Lung (tissue), 12 donors: ENCODE data around the gene CHN2. TPM values are rescaled to one million over a fixed set of nuclear protein-coding genes. Genes with fewer than 3 reads are reported as not detected.
A peak's percentile ranks its signal among the peaks of the same experiment; 100 is the strongest.

ENCODE experiments used
- ATAC-seq: fragments of 200-7000 bp; cut with Tn5 transposase; one replicate; pipeline ENCODE4 v1.9.1; 2020; ENCODE audit warnings: moderate number of reproducible peaks; ENCODE audit not compliant: insufficient read depth, low FRiP score
- DNase-seq, 3 donors: peaks; one replicate each; pipeline ENCODE4 v3.0.0-alpha.2; 2013 to 2017
- H3K27ac ChIP-seq, 2 donors: one replicate each; pipeline ENCODE4 v1.5.1; 2013; ENCODE audit warnings: mild to moderate bottlenecking in 2 of 2, moderate library complexity in 2 of 2, control low read depth in 1 of 2, inconsistent platforms in 1 of 2, low read depth in 1 of 2, low read length in 1 of 2
- H3K27me3 ChIP-seq, 3 donors: one replicate each; pipeline ENCODE4 v1.5.1; 2013; ENCODE audit warnings: low read length in 2 of 3; ENCODE audit not compliant: control insufficient read depth in 3 of 3, insufficient read depth in 3 of 3
- H3K36me3 ChIP-seq, 4 donors: one replicate each; pipeline ENCODE4 v1.5.1; 2013; ENCODE audit warnings: low read length in 4 of 4, mild to moderate bottlenecking in 1 of 4, moderate library complexity in 1 of 4; ENCODE audit not compliant: control insufficient read depth in 4 of 4, insufficient read depth in 4 of 4
- H3K4me1 ChIP-seq, 5 donors: one replicate each; pipeline ENCODE4 v1.5.1; 2013; ENCODE audit warnings: low read length in 5 of 5, mild to moderate bottlenecking in 2 of 5, moderate library complexity in 1 of 5; ENCODE audit not compliant: control insufficient read depth in 5 of 5, insufficient read depth in 5 of 5
- H3K4me3 ChIP-seq: one replicate; pipeline ENCODE4 v1.5.1; 2013; ENCODE audit warnings: mild to moderate bottlenecking, control low read depth, moderate library complexity
- H3K9ac ChIP-seq, 2 donors: one replicate each; pipeline ENCODE4 v1.5.1; 2013; ENCODE audit warnings: low read length in 2 of 2, control low read depth in 1 of 2; ENCODE audit not compliant: insufficient read depth in 1 of 2
- H3K9me3 ChIP-seq, 4 donors: one replicate each; pipeline ENCODE4 v1.5.1; 2013; ENCODE audit warnings: low read length in 3 of 4, mild to moderate bottlenecking in 1 of 4, moderate library complexity in 1 of 4; ENCODE audit not compliant: control insufficient read depth in 4 of 4, insufficient read depth in 3 of 4
- CTCF ChIP-seq: IDR thresholded peaks from 2 replicates; pipeline ENCODE4 v1.5.1; 2012; ENCODE audit warnings: mild to moderate bottlenecking; ENCODE audit errors: control extremely low read depth, extremely low read depth
- WGBS, 2 donors: extraction: QIAGEN DNeasy Blood & Tissue Kit; methylation state at CpG; one replicate each; pipeline ENCODE4 v1.1.7; 2013; 5-methylcytosine and 5-hydroxymethylcytosine counted together
- polyA plus RNA-seq, 2 donors: library from polyadenylated mRNA; stranded (reverse); fragments of 200-250 nt; gene quantifications; one replicate each; pipeline ENCODE4 v1.2.1, GENCODE V29; 2013
- total RNA-seq, 2 donors: library from RNA; depleted of rRNA in 1 of 2; stranded (reverse); fragments of >200 nt in 1 of 2; gene quantifications; one replicate each; pipeline ENCODE4 v1.2.1, GENCODE V29; 2014 to 2021
- donor health status: control.
- donor health status: control.
- donor health status: Bipolar disorder and iron deficiency.
- donor health status: healthy.
- donor health status: DM: yes; HTN: yes; CAD: no.

CHN2 gene
- total and polyA plus RNA-seq, 4 donors, result 3.2 to 11.0 (median 6.7) TPM

GRCh38 chr7:29299086-29299485 lies 104.5 kb downstream of the CHN2 start:
- no peaks in the 10 kb centered on the region for H3K9me3 ChIP-seq
- TF ChIP-seq CTCF, result no peak
- H3K36me3 ChIP-seq, result no peaks in the 10 kb centered on the region
- no peak overlapping the region for H3K4me3 ChIP-seq
- ATAC-seq, result no peak
- H3K27ac ChIP-seq, result no peak overlapping the region
- H3K4me1 ChIP-seq, result peaks cover 0 to 4% (median 0%) of the 10 kb centered on the region in 5 donors
- no peak overlapping the region for H3K9ac ChIP-seq
- 92% methylated on average over 6 of the region's 6 CpGs for WGBS, 2 donors
- peaks cover 0 to 8% (median 0%) of the 10 kb centered on the region in 3 donors for H3K27me3 ChIP-seq
- DNase-seq, result no peak

DNA sequence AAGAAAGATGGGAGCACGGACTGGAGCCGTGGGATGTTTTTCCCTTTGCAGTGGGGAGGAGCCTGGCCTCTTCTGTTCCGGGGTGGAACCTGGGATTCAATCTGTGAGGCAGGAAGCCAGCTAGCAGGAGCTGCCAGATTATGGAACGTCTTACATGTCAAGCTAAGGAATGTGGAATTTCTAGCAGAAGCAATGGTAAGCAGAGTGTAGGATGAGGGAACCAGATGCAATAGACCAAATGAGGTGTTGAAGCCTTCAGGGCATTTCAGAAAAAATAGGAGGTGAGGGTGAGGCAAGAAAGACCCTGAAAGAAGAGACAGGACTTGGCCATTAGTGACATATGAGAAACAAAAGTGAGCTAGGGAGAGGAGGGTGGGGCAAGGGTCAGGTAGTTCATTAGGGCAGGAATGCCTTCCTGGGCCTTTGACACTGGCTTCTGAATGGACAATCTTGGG lies 105.5 kb downstream of the CHN2 start:
- Histone ChIP-seq H3K27ac (no peak overlapping the region), H3K36me3 (no peaks in the 10 kb centered on the region), H3K9me3 (no peaks in the 10 kb centered on the region), H3K4me1 (peaks cover 0 to 7% (median 0%) of the 10 kb centered on the region in 5 donors), H3K27me3 (peaks cover 0 to 8% (median 0%) of the 10 kb centered on the region in 3 donors), H3K4me3 (no peak overlapping the region), H3K9ac (no peak overlapping the region)
- peak in 2 of 3 donors; percentile 23 to 34 for DNase-seq
- 59 to 86% methylated on average over 4 of the region's 4 CpGs for WGBS, 2 donors
- ATAC-seq, result no peak
- no peak for TF ChIP-seq CTCF

DNA sequence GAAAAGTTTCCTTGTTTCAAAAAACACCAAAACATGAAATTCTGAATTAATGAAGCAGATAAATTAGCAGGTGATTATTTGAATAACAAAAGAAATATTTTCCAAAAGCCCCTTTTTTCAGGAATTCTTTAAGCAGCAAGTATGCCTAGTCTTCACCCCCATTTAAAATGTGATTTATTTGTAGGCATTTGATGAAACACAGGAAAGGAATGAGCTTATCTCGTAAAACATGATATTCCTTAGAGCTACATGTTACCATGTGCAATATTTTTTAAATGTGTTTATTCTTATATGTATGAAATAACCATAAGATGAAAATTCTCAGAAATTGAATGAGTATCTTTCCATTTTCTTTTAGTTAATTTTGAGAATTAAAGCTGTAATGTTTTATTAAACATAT lies 106.1 kb downstream of the CHN2 start:
- H3K27ac ChIP-seq, result no peak overlapping the region
- WGBS, 2 donors, result 85 to 96% methylated on average over 1 of the region's 1 CpG
- peaks cover 0 to 8% (median 0%) of the 10 kb centered on the region in 5 donors for H3K4me1 ChIP-seq
- H3K4me3 ChIP-seq, result no peak overlapping the region
- H3K36me3 ChIP-seq, result no peaks in the 10 kb centered on the region
- peaks cover 0 to 8% (median 0%) of the 10 kb centered on the region in 3 donors for H3K27me3 ChIP-seq
- H3K9ac ChIP-seq, result no peak overlapping the region
- no peaks in the 10 kb centered on the region for H3K9me3 ChIP-seq
- no peak for TF ChIP-seq CTCF
- ATAC-seq, result no peak
- no peak for DNase-seq
